ENCODE measurements around the gene CC2D1B. TPM values are rescaled to one million over a fixed set of nuclear protein-coding genes. Genes with fewer than 3 reads are reported as not detected.

CC2D1B gene, protein sequence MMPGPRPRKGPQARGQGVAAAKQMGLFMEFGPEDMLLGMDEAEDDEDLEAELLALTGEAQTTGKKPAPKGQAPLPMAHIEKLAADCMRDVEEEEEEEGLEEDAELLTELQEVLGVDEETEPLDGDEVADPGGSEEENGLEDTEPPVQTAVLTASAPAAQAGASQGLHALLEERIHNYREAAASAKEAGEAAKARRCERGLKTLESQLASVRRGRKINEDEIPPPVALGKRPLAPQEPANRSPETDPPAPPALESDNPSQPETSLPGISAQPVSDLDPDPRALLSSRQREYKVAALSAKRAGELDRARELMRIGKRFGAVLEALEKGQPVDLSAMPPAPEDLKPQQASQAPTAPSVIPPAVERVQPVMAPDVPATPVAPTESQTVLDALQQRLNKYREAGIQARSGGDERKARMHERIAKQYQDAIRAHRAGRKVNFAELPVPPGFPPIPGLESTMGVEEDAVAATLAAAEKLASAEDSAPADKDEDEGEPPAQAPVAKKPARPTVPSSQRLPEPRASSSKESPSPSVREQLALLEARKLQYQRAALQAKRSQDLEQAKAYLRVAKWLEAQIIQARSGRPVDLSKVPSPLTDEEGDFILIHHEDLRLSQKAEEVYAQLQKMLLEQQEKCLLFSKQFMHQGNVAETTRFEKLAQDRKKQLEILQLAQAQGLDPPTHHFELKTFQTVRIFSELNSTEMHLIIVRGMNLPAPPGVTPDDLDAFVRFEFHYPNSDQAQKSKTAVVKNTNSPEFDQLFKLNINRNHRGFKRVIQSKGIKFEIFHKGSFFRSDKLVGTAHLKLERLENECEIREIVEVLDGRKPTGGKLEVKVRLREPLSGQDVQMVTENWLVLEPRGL
- total RNA-seq, result 23.8 TPM

GRCh38 chr1:52365746-52366516 is at the start of gene CC2D1B:
TSS of gene CC2D1B (minus strand) at chr1:52366205. CDS start at chr1:52364620, 1,585 bp downstream.
- intact Hi-C loops (cut with DNase I), result no loop called here

DNA sequence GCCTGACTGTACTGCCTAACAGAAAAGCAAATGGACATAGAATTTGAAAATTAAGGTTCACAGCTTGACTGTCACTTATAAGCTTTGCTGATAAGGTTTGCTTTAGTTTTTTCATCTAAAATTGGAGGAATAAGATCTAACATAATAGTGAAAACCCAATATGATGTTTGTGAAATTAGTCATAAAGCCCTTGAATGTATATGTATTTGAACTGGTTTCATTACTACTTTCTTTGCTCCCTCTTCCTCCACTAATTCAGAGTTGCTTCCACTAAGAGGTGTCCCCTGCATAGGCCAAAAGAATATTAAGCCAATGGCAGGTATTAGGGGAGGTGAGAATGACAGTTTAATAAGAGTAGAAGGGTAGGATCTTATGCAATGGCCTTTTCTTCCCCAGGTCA is 48.9 kb upstream of the CC2D1B start:
- Histone ChIP-seq H3K4me3 (no peak overlapping the region), H3K9me3 (no peaks in the 10 kb centered on the region), H3K4me1 (no peaks in the 10 kb centered on the region), H3K36me3 (peaks cover 4 to 84% of the 10 kb centered on the region in 2 donors), H3K27me3 (no peaks in the 10 kb centered on the region), H3K27ac (no peak overlapping the region)
- intact Hi-C loops (cut with DNase I), result no loop called here
- DNase-seq (ENCODE audit: extremely low spot score in 2 of 2), result no peak
- TF ChIP-seq CTCF (IDR thresholded peaks at IDR 0.05) (no peak), POLR2A (IDR thresholded peaks at IDR 0.05) (no peak), POLR2AphosphoS5 (IDR thresholded peaks at IDR 0.05; ENCODE audit: insufficient read depth in 1 of 2, low read depth in 1 of 2) (no peak)

More at GRCh38 chr1:52365746-52366516, at the start of gene CC2D1B:
- peak within 1 kb of the TSS; percentile 91 for H3K27ac ChIP-seq
- H3K4me3 ChIP-seq, result peak within 1 kb of the TSS; percentile 87 to 96
- DNase-seq (ENCODE audit: extremely low spot score in 2 of 2), result peak in 1 of 2 donors; percentile 98
- H3K36me3 ChIP-seq, result peaks cover 0 to 13% of the 10 kb centered on the region in 2 donors
- H3K27me3 ChIP-seq, result no peaks in the 10 kb centered on the region
- no peaks in the 10 kb centered on the region for H3K9me3 ChIP-seq
- TF ChIP-seq POLR2A (IDR thresholded peaks at IDR 0.05) (peak in 1 of 2 donors; percentile 82), CTCF (IDR thresholded peaks at IDR 0.05) (peak in 2 of 3 experiments; percentile 20 to 43), POLR2AphosphoS5 (IDR thresholded peaks at IDR 0.05; ENCODE audit: insufficient read depth in 1 of 2, low read depth in 1 of 2) (peak; percentile 77 to 84)
- H3K4me1 ChIP-seq, result peaks cover 29% of the 10 kb centered on the region

DNA sequence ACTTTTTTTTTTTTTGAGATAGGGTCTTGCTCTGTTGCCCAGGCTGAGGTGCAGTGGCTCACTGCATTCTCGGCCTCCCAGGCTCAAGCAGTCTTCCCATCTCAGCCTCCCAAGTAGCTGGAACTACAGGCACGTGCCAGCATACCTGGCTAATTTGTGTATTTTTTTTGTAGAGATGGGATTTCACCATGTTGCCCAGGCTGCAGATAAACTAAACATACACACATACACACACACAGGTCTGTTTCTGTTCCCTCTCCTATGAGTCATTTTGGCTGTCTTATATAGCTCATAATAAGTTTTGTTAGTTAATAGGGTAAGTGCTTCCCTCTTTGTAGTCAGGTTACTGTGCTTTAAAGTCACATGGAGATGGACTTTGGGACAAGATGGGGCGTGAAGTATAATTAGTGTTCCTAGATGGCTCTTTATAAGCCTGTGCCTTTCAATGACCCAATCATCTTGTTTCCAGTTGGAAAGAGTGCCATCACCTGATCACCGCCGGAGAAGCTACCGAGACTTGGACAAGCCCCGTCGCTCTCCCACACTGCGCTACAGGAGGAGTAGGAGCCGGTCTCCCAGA is 47.5 kb upstream of the CC2D1B start:
- no peaks in the 10 kb centered on the region for H3K27me3 ChIP-seq
- TF ChIP-seq POLR2AphosphoS5 (IDR thresholded peaks at IDR 0.05; ENCODE audit: insufficient read depth in 1 of 2, low read depth in 1 of 2) (no peak), CTCF (IDR thresholded peaks at IDR 0.05) (no peak), POLR2A (IDR thresholded peaks at IDR 0.05) (no peak)
- intact Hi-C loops (cut with DNase I), result no loop called here
- no peaks in the 10 kb centered on the region for H3K9me3 ChIP-seq
- no peak overlapping the region for H3K4me3 ChIP-seq
- DNase-seq (ENCODE audit: extremely low spot score in 2 of 2), result no peak
- no peak overlapping the region for H3K27ac ChIP-seq
- H3K36me3 ChIP-seq, result peaks cover 4 to 94% of the 10 kb centered on the region in 2 donors
- H3K4me1 ChIP-seq, result no peaks in the 10 kb centered on the region

GRCh38 chr1:52404975-52405338 is 39.0 kb upstream of the CC2D1B start:
- H3K4me1 ChIP-seq, result peaks cover 22% of the 10 kb centered on the region
- intact Hi-C loops (cut with DNase I), result loop anchor here (1.0 to 10.0 kb wide), 2 partner anchors 22 to 260 kb away; partner anchors contain the start of gene ZFYVE9

More at GRCh38 chr1:52404975-52405338, 39.0 kb upstream of the CC2D1B start:
- H3K4me3 ChIP-seq, result peak overlapping the region; percentile 87 to 93
- H3K9me3 ChIP-seq, result no peaks in the 10 kb centered on the region
- H3K36me3 ChIP-seq, result peaks cover 0 to 30% of the 10 kb centered on the region in 2 donors
- no peaks in the 10 kb centered on the region for H3K27me3 ChIP-seq
- TF ChIP-seq CTCF (IDR thresholded peaks at IDR 0.05) (no peak), POLR2A (IDR thresholded peaks at IDR 0.05) (no peak), POLR2AphosphoS5 (IDR thresholded peaks at IDR 0.05; ENCODE audit: insufficient read depth in 1 of 2, low read depth in 1 of 2) (no peak)
- DNase-seq (ENCODE audit: extremely low spot score in 2 of 2), result no peak
- H3K27ac ChIP-seq, result peak overlapping the region; percentile 89

Measured in vagina (tissue), 2 donors.